ENCODE measurements around the gene MOB2. TPM values are rescaled to one million over a fixed set of nuclear protein-coding genes. Genes with fewer than 3 reads are reported as not detected.

Gene MOB2, protein sequence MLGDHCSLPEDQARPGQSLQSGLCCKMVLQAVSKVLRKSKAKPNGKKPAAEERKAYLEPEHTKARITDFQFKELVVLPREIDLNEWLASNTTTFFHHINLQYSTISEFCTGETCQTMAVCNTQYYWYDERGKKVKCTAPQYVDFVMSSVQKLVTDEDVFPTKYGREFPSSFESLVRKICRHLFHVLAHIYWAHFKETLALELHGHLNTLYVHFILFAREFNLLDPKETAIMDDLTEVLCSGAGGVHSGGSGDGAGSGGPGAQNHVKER
- total RNA-seq = 25.5 and 31.0 TPM in 2 replicates

DNA sequence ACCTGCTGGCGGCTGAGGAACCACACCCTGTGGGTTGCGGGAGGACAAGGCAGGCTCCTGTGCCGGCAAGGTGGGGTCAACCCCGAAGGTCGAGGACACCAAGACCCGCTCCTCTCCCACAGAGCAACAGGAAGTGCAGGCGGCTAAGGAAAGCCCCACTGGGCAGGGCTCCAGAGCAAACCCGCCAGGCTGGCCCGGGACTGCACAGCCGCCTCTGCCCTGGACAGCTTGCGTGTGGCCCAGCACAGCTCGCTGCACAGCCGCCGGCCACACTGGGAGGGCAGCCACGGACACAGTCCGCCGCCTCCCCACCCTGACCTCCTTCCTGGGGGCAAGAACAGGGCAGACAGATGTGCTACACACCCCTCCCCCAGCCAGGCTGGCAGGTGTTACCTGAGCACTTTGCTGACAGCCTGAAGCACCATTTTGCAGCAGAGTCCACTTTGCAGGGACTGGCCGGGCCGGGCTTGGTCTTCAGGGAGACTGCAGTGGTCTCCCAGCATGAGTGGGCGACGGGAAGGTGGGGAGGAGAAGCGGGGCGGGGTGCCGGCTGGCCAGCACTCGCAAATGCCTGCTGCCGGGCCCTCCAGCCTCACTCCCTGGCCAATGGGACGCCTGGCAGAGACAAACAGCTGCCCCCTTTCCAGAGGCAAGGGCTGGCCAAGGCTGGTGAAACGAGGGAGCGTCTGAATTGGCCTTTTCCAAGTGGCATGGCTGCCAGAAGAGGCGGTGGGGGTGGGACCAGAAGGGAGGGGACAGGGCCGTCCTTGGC is at the start of gene MOB2:
TSS of gene MOB2 (minus strand) at position 726 of the 772 bp plus-strand sequence. CDS start at position 503, 223 bp downstream.

Other genes with a start within 250 kb of the MOB2 start
- gene TOLLIP, start 177.1 kb downstream of the MOB2 start, total RNA-seq = 34.8 and 54.9 TPM in 2 replicates
- 0.46 and 1.1 TPM in 2 replicates for gene BRSK2, start 96.8 kb downstream of the MOB2 start, total RNA-seq
- gene DUSP8, start 85.5 kb upstream of the MOB2 start, total RNA-seq = 0.78 and 1.2 TPM in 2 replicates
- not detected in 2 replicates for gene KRTAP5-1, start 98.5 kb upstream of the MOB2 start, total RNA-seq
- gene KRTAP5-2, start 111.5 kb upstream of the MOB2 start, total RNA-seq = not detected in 2 replicates
- gene KRTAP5-3, start 121.7 kb upstream of the MOB2 start, total RNA-seq = not detected in 2 replicates
- not detected in 2 replicates for gene KRTAP5-4, start 135.4 kb upstream of the MOB2 start, total RNA-seq
- not detected in 2 replicates for gene KRTAP5-5, start 143.0 kb upstream of the MOB2 start, total RNA-seq
- not detected in 2 replicates for gene KRTAP5-6, start 210.4 kb upstream of the MOB2 start, total RNA-seq